Mucosa of stomach (tissue), 1 donor: ENCODE results near the gene MUC6.

Source experiments
- H3K27me3 ChIP-seq: one replicate; pipeline ENCODE4 v1.7.0; 2013; ENCODE audit warnings: mild to moderate bottlenecking, low read length; ENCODE audit not compliant: control insufficient read depth, insufficient read depth
- H3K36me3 ChIP-seq: one replicate; pipeline ENCODE4 v1.7.0; 2013; ENCODE audit warnings: low read length; ENCODE audit not compliant: control insufficient read depth, insufficient read depth
- H3K4me1 ChIP-seq: one replicate; pipeline ENCODE4 v1.7.0; 2013; ENCODE audit warnings: mild to moderate bottlenecking, low read length; ENCODE audit not compliant: control insufficient read depth, insufficient read depth
- H3K4me3 ChIP-seq: one replicate; pipeline ENCODE4 v1.7.0; 2013; ENCODE audit warnings: low read length
- H3K9ac ChIP-seq: one replicate; pipeline ENCODE4 v1.7.0; 2013; ENCODE audit warnings: mild to moderate bottlenecking, low read length, moderate library complexity
- H3K9me3 ChIP-seq: one replicate; pipeline ENCODE4 v1.7.0; 2013; ENCODE audit warnings: mild to moderate bottlenecking, low read length, moderate library complexity; ENCODE audit not compliant: control insufficient read depth
- donor health status: Pancreatic carcinoma.

The MUC6 gene

GRCh38 chr11:1011320-1011698 is 25.2 kb downstream of the MUC6 start:
- Histone ChIP-seq H3K27me3 (no peaks in the 10 kb centered on the region), H3K4me1 (peaks cover 7% of the 10 kb centered on the region), H3K36me3 (peaks cover 29% of the 10 kb centered on the region), H3K4me3 (no peak overlapping the region), H3K9me3 (no peaks in the 10 kb centered on the region), H3K9ac (no peak overlapping the region)

GRCh38 chr11:1010551-1011319 is 25.8 kb downstream of the MUC6 start:
- H3K36me3 ChIP-seq: peaks cover 29% of the 10 kb centered on the region

GRCh38 chr11:1009991-1010390 is 26.5 kb downstream of the MUC6 start:
- H3K4me1 ChIP-seq: peaks cover 7% of the 10 kb centered on the region
- no peaks in the 10 kb centered on the region for H3K9me3 ChIP-seq
- H3K9ac ChIP-seq: no peak overlapping the region
- peaks cover 29% of the 10 kb centered on the region for H3K36me3 ChIP-seq
- H3K27me3 ChIP-seq: no peaks in the 10 kb centered on the region
- H3K4me3 ChIP-seq: no peak overlapping the region

More at GRCh38 chr11:1010551-1011319, 25.8 kb downstream of the MUC6 start:
- no peaks in the 10 kb centered on the region for H3K27me3 ChIP-seq
- no peaks in the 10 kb centered on the region for H3K9me3 ChIP-seq
- H3K4me1 ChIP-seq: peaks cover 7% of the 10 kb centered on the region
- no peak overlapping the region for H3K9ac ChIP-seq
- H3K4me3 ChIP-seq: no peak overlapping the region

- no peaks in the 10 kb centered on the region for H3K27me3 ChIP-seq
- no peak overlapping the region for H3K4me3 ChIP-seq
- peaks cover 7% of the 10 kb centered on the region for H3K4me1 ChIP-seq
- no peaks in the 10 kb centered on the region for H3K9me3 ChIP-seq
- H3K9ac ChIP-seq: no peak overlapping the region
- H3K36me3 ChIP-seq: peaks cover 29% of the 10 kb centered on the region
These were observed 27.1 kb downstream of the MUC6 start for GRCh38 chr11:1009371-1009770.

GRCh38 chr11:1008803-1009145 is 27.7 kb downstream of the MUC6 start:
- no peak overlapping the region for H3K9ac ChIP-seq
- no peaks in the 10 kb centered on the region for H3K9me3 ChIP-seq
- no peak overlapping the region for H3K4me3 ChIP-seq
- peaks cover 7% of the 10 kb centered on the region for H3K4me1 ChIP-seq
- H3K36me3 ChIP-seq: peaks cover 29% of the 10 kb centered on the region
- no peaks in the 10 kb centered on the region for H3K27me3 ChIP-seq

GRCh38 chr11:1008001-1008802 is 28.3 kb downstream of the MUC6 start:
- peaks cover 7% of the 10 kb centered on the region for H3K4me1 ChIP-seq
- H3K4me3 ChIP-seq: no peak overlapping the region
- no peaks in the 10 kb centered on the region for H3K27me3 ChIP-seq
- peaks cover 29% of the 10 kb centered on the region for H3K36me3 ChIP-seq
- no peaks in the 10 kb centered on the region for H3K9me3 ChIP-seq
- H3K9ac ChIP-seq: no peak overlapping the region

GRCh38 chr11:1007279-1007678 is 29.2 kb downstream of the MUC6 start:
- no peaks in the 10 kb centered on the region for H3K9me3 ChIP-seq
- peaks cover 29% of the 10 kb centered on the region for H3K36me3 ChIP-seq
- no peak overlapping the region for H3K9ac ChIP-seq
- H3K4me1 ChIP-seq: peaks cover under 1% of the 10 kb centered on the region
- no peak overlapping the region for H3K4me3 ChIP-seq
- no peaks in the 10 kb centered on the region for H3K27me3 ChIP-seq

- no peaks in the 10 kb centered on the region for H3K9me3 ChIP-seq
- H3K27me3 ChIP-seq: no peaks in the 10 kb centered on the region
- no peaks in the 10 kb centered on the region for H3K4me1 ChIP-seq
- no peak overlapping the region for H3K4me3 ChIP-seq
- H3K9ac ChIP-seq: no peak overlapping the region
- H3K36me3 ChIP-seq: peaks cover 26% of the 10 kb centered on the region
These were observed 29.8 kb downstream of the MUC6 start for GRCh38 chr11:1006762-1007161.

GRCh38 chr11:1005928-1006327 is 30.6 kb downstream of the MUC6 start:
- Histone ChIP-seq H3K9me3 (no peaks in the 10 kb centered on the region), H3K36me3 (peaks cover 18% of the 10 kb centered on the region), H3K4me3 (no peak overlapping the region), H3K9ac (no peak overlapping the region), H3K4me1 (no peaks in the 10 kb centered on the region), H3K27me3 (no peaks in the 10 kb centered on the region)

- Histone ChIP-seq H3K9me3 (no peaks in the 10 kb centered on the region), H3K36me3 (peaks cover 6% of the 10 kb centered on the region), H3K4me1 (no peaks in the 10 kb centered on the region), H3K4me3 (no peak overlapping the region), H3K27me3 (no peaks in the 10 kb centered on the region), H3K9ac (no peak overlapping the region)
These were observed 33.4 kb downstream of the MUC6 start for GRCh38 chr11:1003159-1003558.

GRCh38 chr11:1002406-1002984 is 34.0 kb downstream of the MUC6 start:
- Histone ChIP-seq H3K9me3 (no peaks in the 10 kb centered on the region), H3K27me3 (no peaks in the 10 kb centered on the region), H3K36me3 (peaks cover 6% of the 10 kb centered on the region), H3K9ac (no peak overlapping the region), H3K4me1 (no peaks in the 10 kb centered on the region), H3K4me3 (no peak overlapping the region)
